Lung (tissue), 12 donors: ENCODE measurements around the gene TSEN34. TPM values are rescaled to one million over a fixed set of nuclear protein-coding genes. Genes with fewer than 3 reads are reported as not detected.

Experiments used
- ATAC-seq: fragments of 200-7000 bp; cut with Tn5 transposase; one replicate; pipeline ENCODE4 v1.9.1; 2020; ENCODE audit warnings: moderate number of reproducible peaks; ENCODE audit not compliant: insufficient read depth, low FRiP score
- DNase-seq, 3 donors: peaks; one replicate each; pipeline ENCODE4 v3.0.0-alpha.2; 2013 to 2017
- H3K27ac ChIP-seq, 2 donors: one replicate each; pipeline ENCODE4 v1.5.1; 2013; ENCODE audit warnings: mild to moderate bottlenecking in 2 of 2, moderate library complexity in 2 of 2, control low read depth in 1 of 2, inconsistent platforms in 1 of 2, low read depth in 1 of 2, low read length in 1 of 2
- H3K27me3 ChIP-seq, 3 donors: one replicate each; pipeline ENCODE4 v1.5.1; 2013; ENCODE audit warnings: low read length in 2 of 3; ENCODE audit not compliant: control insufficient read depth in 3 of 3, insufficient read depth in 3 of 3
- H3K36me3 ChIP-seq, 4 donors: one replicate each; pipeline ENCODE4 v1.5.1; 2013; ENCODE audit warnings: low read length in 4 of 4, mild to moderate bottlenecking in 1 of 4, moderate library complexity in 1 of 4; ENCODE audit not compliant: control insufficient read depth in 4 of 4, insufficient read depth in 4 of 4
- H3K4me1 ChIP-seq, 5 donors: one replicate each; pipeline ENCODE4 v1.5.1; 2013; ENCODE audit warnings: low read length in 5 of 5, mild to moderate bottlenecking in 2 of 5, moderate library complexity in 1 of 5; ENCODE audit not compliant: control insufficient read depth in 5 of 5, insufficient read depth in 5 of 5
- H3K4me3 ChIP-seq: one replicate; pipeline ENCODE4 v1.5.1; 2013; ENCODE audit warnings: mild to moderate bottlenecking, control low read depth, moderate library complexity
- H3K9ac ChIP-seq, 2 donors: one replicate each; pipeline ENCODE4 v1.5.1; 2013; ENCODE audit warnings: low read length in 2 of 2, control low read depth in 1 of 2; ENCODE audit not compliant: insufficient read depth in 1 of 2
- H3K9me3 ChIP-seq, 4 donors: one replicate each; pipeline ENCODE4 v1.5.1; 2013; ENCODE audit warnings: low read length in 3 of 4, mild to moderate bottlenecking in 1 of 4, moderate library complexity in 1 of 4; ENCODE audit not compliant: control insufficient read depth in 4 of 4, insufficient read depth in 3 of 4
- WGBS, 2 donors: extraction: QIAGEN DNeasy Blood & Tissue Kit; methylation state at CpG; one replicate each; pipeline ENCODE4 v1.1.7; 2013; 5-methylcytosine and 5-hydroxymethylcytosine counted together
- polyA plus RNA-seq, 2 donors: library from polyadenylated mRNA; stranded (reverse); fragments of 200-250 nt; gene quantifications; one replicate each; pipeline ENCODE4 v1.2.1, GENCODE V29; 2013
- total RNA-seq, 2 donors: library from RNA; depleted of rRNA in 1 of 2; stranded (reverse); fragments of >200 nt in 1 of 2; gene quantifications; one replicate each; pipeline ENCODE4 v1.2.1, GENCODE V29; 2014 to 2021
- TF ChIP-seq, protein P1 (sequence below): IDR thresholded peaks from 2 replicates; pipeline ENCODE4 v1.5.1; 2012; ENCODE audit warnings: mild to moderate bottlenecking; ENCODE audit errors: control extremely low read depth, extremely low read depth
- donor health status: control.
- donor health status: control.
- donor health status: Bipolar disorder and iron deficiency.
- donor health status: healthy.
- donor health status: DM: yes; HTN: yes; CAD: no.

Gene TSEN34
- total and polyA plus RNA-seq, 4 donors, result 38.0 to 102 (median 55.2) TPM

- H3K36me3 ChIP-seq, result peaks cover 0 to 16% (median 6%) of the 10 kb centered on the region in 4 donors
- no peak overlapping the region for H3K27ac ChIP-seq
- H3K4me1 ChIP-seq, result peaks cover 0 to 10% (median 4%) of the 10 kb centered on the region in 5 donors
- TF ChIP-seq, protein P1, sequence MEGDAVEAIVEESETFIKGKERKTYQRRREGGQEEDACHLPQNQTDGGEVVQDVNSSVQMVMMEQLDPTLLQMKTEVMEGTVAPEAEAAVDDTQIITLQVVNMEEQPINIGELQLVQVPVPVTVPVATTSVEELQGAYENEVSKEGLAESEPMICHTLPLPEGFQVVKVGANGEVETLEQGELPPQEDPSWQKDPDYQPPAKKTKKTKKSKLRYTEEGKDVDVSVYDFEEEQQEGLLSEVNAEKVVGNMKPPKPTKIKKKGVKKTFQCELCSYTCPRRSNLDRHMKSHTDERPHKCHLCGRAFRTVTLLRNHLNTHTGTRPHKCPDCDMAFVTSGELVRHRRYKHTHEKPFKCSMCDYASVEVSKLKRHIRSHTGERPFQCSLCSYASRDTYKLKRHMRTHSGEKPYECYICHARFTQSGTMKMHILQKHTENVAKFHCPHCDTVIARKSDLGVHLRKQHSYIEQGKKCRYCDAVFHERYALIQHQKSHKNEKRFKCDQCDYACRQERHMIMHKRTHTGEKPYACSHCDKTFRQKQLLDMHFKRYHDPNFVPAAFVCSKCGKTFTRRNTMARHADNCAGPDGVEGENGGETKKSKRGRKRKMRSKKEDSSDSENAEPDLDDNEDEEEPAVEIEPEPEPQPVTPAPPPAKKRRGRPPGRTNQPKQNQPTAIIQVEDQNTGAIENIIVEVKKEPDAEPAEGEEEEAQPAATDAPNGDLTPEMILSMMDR, result no peak
- no peak for DNase-seq
- WGBS, 2 donors, result 87 to 90% methylated on average over 8 of the region's 8 CpGs
- no peak overlapping the region for H3K9ac ChIP-seq
- ATAC-seq, result no peak
- H3K4me3 ChIP-seq, result no peak overlapping the region
- no peaks in the 10 kb centered on the region for H3K27me3 ChIP-seq
- H3K9me3 ChIP-seq, result no peaks in the 10 kb centered on the region
Observed at GRCh38 chr19:54186351-54186750, 4.8 kb upstream of the TSEN34 start.

- Histone ChIP-seq H3K9ac (no peak overlapping the region), H3K9me3 (no peaks in the 10 kb centered on the region), H3K4me3 (no peak overlapping the region), H3K4me1 (peaks cover 0 to 15% (median 6%) of the 10 kb centered on the region in 5 donors), H3K27me3 (no peaks in the 10 kb centered on the region), H3K36me3 (peaks cover 0 to 15% (median 6%) of the 10 kb centered on the region in 4 donors), H3K27ac (no peak overlapping the region)
- 92 to 93% methylated on average over 11 of the region's 11 CpGs for WGBS, 2 donors
- DNase-seq (no peak), ATAC-seq (no peak)
- TF ChIP-seq, protein P1, result no peak
Observed at GRCh38 chr19:54186934-54187381, 4.2 kb upstream of the TSEN34 start.

GRCh38 chr19:54188215-54188871 lies 2.8 kb upstream of the TSEN34 start:
- TF ChIP-seq, protein P1, result no peak
- Histone ChIP-seq H3K9me3 (no peaks in the 10 kb centered on the region), H3K27me3 (no peaks in the 10 kb centered on the region), H3K4me3 (no peak overlapping the region), H3K4me1 (peaks cover 0 to 21% (median 8%) of the 10 kb centered on the region in 5 donors), H3K9ac (peak overlapping the region; percentile 56 to 76), H3K36me3 (peaks cover 0 to 18% (median 11%) of the 10 kb centered on the region in 4 donors), H3K27ac (peak overlapping the region; percentile 81 to 96)
- DNase-seq, result peak in 1 of 3 donors; percentile 15
- WGBS, 2 donors, result 9 to 18% methylated on average over 12 of the region's 12 CpGs
- ATAC-seq, result no peak
